ENCODE results near the gene MYCN.

DNA sequence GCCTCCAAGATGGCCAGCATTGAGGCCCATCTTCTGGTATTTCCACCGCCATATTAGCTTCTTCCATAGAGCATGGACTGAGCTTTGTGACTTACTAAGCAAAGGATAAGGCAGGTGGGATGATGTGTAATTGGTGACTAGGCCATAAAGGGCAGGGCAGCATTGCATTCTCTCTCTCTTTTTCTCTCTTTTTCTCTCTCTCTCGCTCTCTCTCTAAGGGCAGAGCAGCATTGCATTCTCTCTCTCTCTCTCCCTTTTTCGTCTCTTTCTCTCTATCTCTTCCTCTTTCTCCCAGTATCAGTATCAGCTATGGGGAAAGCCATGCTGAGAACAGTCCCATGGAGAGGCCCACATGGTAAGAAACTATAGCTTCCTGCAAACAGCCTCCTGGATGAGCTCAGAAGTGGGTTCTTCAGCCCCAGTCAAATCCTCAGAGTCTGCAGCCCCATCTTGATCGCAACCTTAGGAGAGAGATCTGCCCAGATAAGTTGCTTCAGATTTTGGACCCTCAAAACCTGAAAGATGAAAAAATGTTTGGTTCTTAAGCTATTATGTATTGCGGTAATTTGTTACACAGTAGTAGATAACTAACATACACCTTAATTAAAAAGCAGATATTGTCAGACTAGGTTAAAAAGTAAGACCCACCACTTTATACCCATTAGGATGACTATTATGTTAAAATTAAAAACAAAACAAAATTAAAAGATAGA, 39.1 kb upstream of the MYCN start:
- TF ChIP-seq, protein P1, sequence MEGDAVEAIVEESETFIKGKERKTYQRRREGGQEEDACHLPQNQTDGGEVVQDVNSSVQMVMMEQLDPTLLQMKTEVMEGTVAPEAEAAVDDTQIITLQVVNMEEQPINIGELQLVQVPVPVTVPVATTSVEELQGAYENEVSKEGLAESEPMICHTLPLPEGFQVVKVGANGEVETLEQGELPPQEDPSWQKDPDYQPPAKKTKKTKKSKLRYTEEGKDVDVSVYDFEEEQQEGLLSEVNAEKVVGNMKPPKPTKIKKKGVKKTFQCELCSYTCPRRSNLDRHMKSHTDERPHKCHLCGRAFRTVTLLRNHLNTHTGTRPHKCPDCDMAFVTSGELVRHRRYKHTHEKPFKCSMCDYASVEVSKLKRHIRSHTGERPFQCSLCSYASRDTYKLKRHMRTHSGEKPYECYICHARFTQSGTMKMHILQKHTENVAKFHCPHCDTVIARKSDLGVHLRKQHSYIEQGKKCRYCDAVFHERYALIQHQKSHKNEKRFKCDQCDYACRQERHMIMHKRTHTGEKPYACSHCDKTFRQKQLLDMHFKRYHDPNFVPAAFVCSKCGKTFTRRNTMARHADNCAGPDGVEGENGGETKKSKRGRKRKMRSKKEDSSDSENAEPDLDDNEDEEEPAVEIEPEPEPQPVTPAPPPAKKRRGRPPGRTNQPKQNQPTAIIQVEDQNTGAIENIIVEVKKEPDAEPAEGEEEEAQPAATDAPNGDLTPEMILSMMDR (IDR thresholded peaks at IDR 0.05) = no peak
- TF ChIP-seq POLR2AphosphoS5 (IDR thresholded peaks at IDR 0.05) (no peak), POLR2A (IDR thresholded peaks at IDR 0.05) (no peak)
